HEK293 (cell line): ENCODE data around the gene RNU1-3.

Experiments
- GLIS1 ChIP-seq: fragments of 450-650 bp; formaldehyde crosslinking; IDR thresholded peaks from 2 replicates; pipeline ENCODE4 v1.5.1; 2016; ENCODE audit warnings: missing biosample characterization, missing genetic modification characterization
- GLIS2 ChIP-seq: fragments of 450-650 bp; formaldehyde crosslinking; IDR thresholded peaks from 2 replicates; pipeline ENCODE4 v1.5.1; 2016; ENCODE audit warnings: missing biosample characterization, missing genetic modification characterization
- KLF1 ChIP-seq: fragments of 450-650 bp; formaldehyde crosslinking; IDR thresholded peaks from 2 replicates; pipeline ENCODE4 v1.5.1; 2016; ENCODE audit warnings: missing biosample characterization, missing genetic modification characterization
- REPIN1 ChIP-seq: fragments of 450-650 bp; formaldehyde crosslinking; IDR thresholded peaks from 2 replicates; pipeline ENCODE4 v1.5.1; 2017; ENCODE audit warnings: missing biosample characterization, missing genetic modification characterization, low read depth
- SCRT1 ChIP-seq: fragments of 450-650 bp; formaldehyde crosslinking; IDR thresholded peaks from 2 replicates; pipeline ENCODE4 v1.5.1; 2016; ENCODE audit warnings: missing biosample characterization, missing genetic modification characterization, borderline replicate concordance
- SCRT2 ChIP-seq: fragments of 450-650 bp; formaldehyde crosslinking; IDR thresholded peaks from 2 replicates; pipeline ENCODE4 v1.5.1; 2016; ENCODE audit warnings: missing biosample characterization, missing genetic modification characterization
- SP3 ChIP-seq: fragments of 450-650 bp; formaldehyde crosslinking; IDR thresholded peaks from 2 replicates; pipeline ENCODE4 v1.5.1; 2016; ENCODE audit warnings: missing biosample characterization, missing genetic modification characterization
- ZEB2 ChIP-seq: fragments of 450-650 bp; formaldehyde crosslinking; IDR thresholded peaks from 2 replicates; pipeline ENCODE4 v1.5.1; 2016; ENCODE audit warnings: missing biosample characterization, missing genetic modification characterization
- ZFP3 ChIP-seq: fragments of 450-650 bp; formaldehyde crosslinking; IDR thresholded peaks from 2 replicates; pipeline ENCODE4 v1.5.1; 2016; ENCODE audit warnings: low read depth, missing biosample characterization, missing genetic modification characterization
- ZNF121 ChIP-seq: fragments of 450-650 bp; formaldehyde crosslinking; IDR thresholded peaks from 2 replicates; pipeline ENCODE4 v1.5.1; 2016; ENCODE audit warnings: missing biosample characterization, missing genetic modification characterization
- ZNF2 ChIP-seq: fragments of 450-650 bp; formaldehyde crosslinking; IDR thresholded peaks from 2 replicates; pipeline ENCODE4 v1.5.1; 2016; ENCODE audit warnings: missing biosample characterization, missing genetic modification characterization
- ZNF335 ChIP-seq: fragments of 450-650 bp; formaldehyde crosslinking; conservative IDR thresholded peaks from 2 replicates; pipeline ENCODE4 v1.5.1; 2016; ENCODE audit warnings: missing biosample characterization, missing genetic modification characterization
- ZNF341 ChIP-seq: fragments of 450-650 bp; formaldehyde crosslinking; IDR thresholded peaks from 2 replicates; pipeline ENCODE4; 2016; ENCODE audit warnings: low read depth, missing biosample characterization, missing genetic modification characterization
- ZNF391 ChIP-seq: fragments of 450-650 bp; formaldehyde crosslinking; IDR thresholded peaks from 2 replicates; pipeline ENCODE4 v1.5.1; 2016; ENCODE audit warnings: low read depth, missing biosample characterization, missing genetic modification characterization, borderline replicate concordance
- ZNF394 ChIP-seq: fragments of 450-650 bp; formaldehyde crosslinking; IDR thresholded peaks from 2 replicates; pipeline ENCODE4 v1.5.1; 2016; ENCODE audit warnings: missing biosample characterization, missing genetic modification characterization, mild to moderate bottlenecking, moderate library complexity, borderline replicate concordance
- ZNF449 ChIP-seq: fragments of 450-650 bp; formaldehyde crosslinking; IDR thresholded peaks from 2 replicates; pipeline ENCODE4 v1.5.1; 2017; ENCODE audit warnings: missing biosample characterization, mild to moderate bottlenecking, missing genetic modification characterization, moderate library complexity
- ZNF501 ChIP-seq: fragments of 450-650 bp; formaldehyde crosslinking; IDR thresholded peaks from 2 replicates; pipeline ENCODE4 v1.5.1; 2016; ENCODE audit warnings: missing biosample characterization, missing genetic modification characterization
- ZNF629 ChIP-seq: fragments of 450-650 bp; formaldehyde crosslinking; IDR thresholded peaks from 2 replicates; pipeline ENCODE4 v1.5.1; 2017; ENCODE audit warnings: missing biosample characterization, missing genetic modification characterization
- ZNF660 ChIP-seq: fragments of 450-650 bp; IDR thresholded peaks from 2 replicates; pipeline ENCODE4 v1.5.1; 2018; ENCODE audit warnings: missing biosample characterization, mild to moderate bottlenecking, missing genetic modification characterization
- ZNF76 ChIP-seq: fragments of 450-650 bp; formaldehyde crosslinking; IDR thresholded peaks from 2 replicates; pipeline ENCODE4; 2016; ENCODE audit warnings: low read depth, missing biosample characterization, missing genetic modification characterization, borderline replicate concordance
- ZSCAN23 ChIP-seq: fragments of 450-650 bp; formaldehyde crosslinking; IDR thresholded peaks from 2 replicates; pipeline ENCODE4 v1.5.1; 2016; ENCODE audit warnings: missing biosample characterization, missing genetic modification characterization
- ZSCAN30 ChIP-seq: fragments of 450-650 bp; IDR thresholded peaks from 2 replicates; pipeline ENCODE4 v1.5.1; 2018; ENCODE audit warnings: missing biosample characterization, mild to moderate bottlenecking, missing genetic modification characterization, moderate library complexity
- TF ChIP-seq, protein P1 (sequence below): fragments of 450-650 bp; formaldehyde crosslinking; IDR thresholded peaks from 2 replicates; pipeline ENCODE4 v1.5.1; 2016; ENCODE audit warnings: missing biosample characterization, missing genetic modification characterization
- TF ChIP-seq, protein P2 (sequence below): fragments of 450-650 bp; formaldehyde crosslinking; IDR thresholded peaks from 2 replicates; pipeline ENCODE4 v1.5.1; 2016; ENCODE audit warnings: missing biosample characterization, missing genetic modification characterization
- TF ChIP-seq, protein P3 (sequence below): fragments of 450-650 bp; formaldehyde crosslinking; IDR thresholded peaks from 2 replicates; pipeline ENCODE4 v1.5.1; 2016; ENCODE audit warnings: missing biosample characterization, missing genetic modification characterization
- TF ChIP-seq, protein P4 (sequence below): fragments of 450-650 bp; formaldehyde crosslinking; conservative IDR thresholded peaks from 2 replicates; pipeline ENCODE4 v1.5.1; 2016; ENCODE audit warnings: low read depth, missing biosample characterization, missing genetic modification characterization

Gene RNU1-3

GRCh38 chr1:16644482-16645270, 22.1 kb downstream of the RNU1-3 start (continued):
- TF ChIP-seq ZNF501 (tag by site-specific recombination) (peak; percentile 95), ZNF76 (peak; percentile 61; the same call in 1 of the 2 replicates), ZNF341 (peak; percentile 30), GLIS1 (tag by site-specific recombination) (peak; percentile 87), ZSCAN23 (tag by site-specific recombination) (0 out of 2 replicates have a peak, but pooled peaks have one; percentile 79), ZNF449 (tag by site-specific recombination) (peak; percentile 95), GLIS2 (tag by site-specific recombination) (peak; percentile 98), REPIN1 (peak; percentile 45; the same call in 1 of the 2 replicates), SP3 (tag by site-specific recombination) (peak; percentile 48), ZFP3 (tag by site-specific recombination) (peak; percentile 68), ZNF335 (tag by site-specific recombination) (peak; percentile 96), KLF1 (tag by site-specific recombination) (peak; percentile 67), ZNF121 (tag by site-specific recombination) (peak; percentile 8; the same call in 1 of the 2 replicates), SCRT1 (tag by site-specific recombination) (peak; percentile 91), SCRT2 (peak; percentile 99), ZSCAN30 (peak; percentile 49; the same call in 1 of the 2 replicates), ZNF629 (peak; percentile 74; the same call in 1 of the 2 replicates), ZNF660 (peak; percentile 60; the same call in 1 of the 2 replicates), ZNF394 (peak; percentile 43; the same call in 1 of the 2 replicates), ZNF2 (peak; percentile 83), ZNF391 (tag by site-specific recombination) (0 out of 2 replicates have a peak, but pooled peaks have one; percentile 38), ZEB2 (tag by site-specific recombination) (peak; percentile 86)
- TF ChIP-seq, protein P1, sequence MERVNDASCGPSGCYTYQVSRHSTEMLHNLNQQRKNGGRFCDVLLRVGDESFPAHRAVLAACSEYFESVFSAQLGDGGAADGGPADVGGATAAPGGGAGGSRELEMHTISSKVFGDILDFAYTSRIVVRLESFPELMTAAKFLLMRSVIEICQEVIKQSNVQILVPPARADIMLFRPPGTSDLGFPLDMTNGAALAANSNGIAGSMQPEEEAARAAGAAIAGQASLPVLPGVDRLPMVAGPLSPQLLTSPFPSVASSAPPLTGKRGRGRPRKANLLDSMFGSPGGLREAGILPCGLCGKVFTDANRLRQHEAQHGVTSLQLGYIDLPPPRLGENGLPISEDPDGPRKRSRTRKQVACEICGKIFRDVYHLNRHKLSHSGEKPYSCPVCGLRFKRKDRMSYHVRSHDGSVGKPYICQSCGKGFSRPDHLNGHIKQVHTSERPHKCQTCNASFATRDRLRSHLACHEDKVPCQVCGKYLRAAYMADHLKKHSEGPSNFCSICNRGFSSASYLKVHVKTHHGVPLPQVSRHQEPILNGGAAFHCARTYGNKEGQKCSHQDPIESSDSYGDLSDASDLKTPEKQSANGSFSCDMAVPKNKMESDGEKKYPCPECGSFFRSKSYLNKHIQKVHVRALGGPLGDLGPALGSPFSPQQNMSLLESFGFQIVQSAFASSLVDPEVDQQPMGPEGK: peak; percentile 80; the same call in 1 of the 2 replicates
- TF ChIP-seq, protein P2, sequence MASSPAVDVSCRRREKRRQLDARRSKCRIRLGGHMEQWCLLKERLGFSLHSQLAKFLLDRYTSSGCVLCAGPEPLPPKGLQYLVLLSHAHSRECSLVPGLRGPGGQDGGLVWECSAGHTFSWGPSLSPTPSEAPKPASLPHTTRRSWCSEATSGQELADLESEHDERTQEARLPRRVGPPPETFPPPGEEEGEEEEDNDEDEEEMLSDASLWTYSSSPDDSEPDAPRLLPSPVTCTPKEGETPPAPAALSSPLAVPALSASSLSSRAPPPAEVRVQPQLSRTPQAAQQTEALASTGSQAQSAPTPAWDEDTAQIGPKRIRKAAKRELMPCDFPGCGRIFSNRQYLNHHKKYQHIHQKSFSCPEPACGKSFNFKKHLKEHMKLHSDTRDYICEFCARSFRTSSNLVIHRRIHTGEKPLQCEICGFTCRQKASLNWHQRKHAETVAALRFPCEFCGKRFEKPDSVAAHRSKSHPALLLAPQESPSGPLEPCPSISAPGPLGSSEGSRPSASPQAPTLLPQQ: peak; percentile 84
- TF ChIP-seq, protein P3, sequence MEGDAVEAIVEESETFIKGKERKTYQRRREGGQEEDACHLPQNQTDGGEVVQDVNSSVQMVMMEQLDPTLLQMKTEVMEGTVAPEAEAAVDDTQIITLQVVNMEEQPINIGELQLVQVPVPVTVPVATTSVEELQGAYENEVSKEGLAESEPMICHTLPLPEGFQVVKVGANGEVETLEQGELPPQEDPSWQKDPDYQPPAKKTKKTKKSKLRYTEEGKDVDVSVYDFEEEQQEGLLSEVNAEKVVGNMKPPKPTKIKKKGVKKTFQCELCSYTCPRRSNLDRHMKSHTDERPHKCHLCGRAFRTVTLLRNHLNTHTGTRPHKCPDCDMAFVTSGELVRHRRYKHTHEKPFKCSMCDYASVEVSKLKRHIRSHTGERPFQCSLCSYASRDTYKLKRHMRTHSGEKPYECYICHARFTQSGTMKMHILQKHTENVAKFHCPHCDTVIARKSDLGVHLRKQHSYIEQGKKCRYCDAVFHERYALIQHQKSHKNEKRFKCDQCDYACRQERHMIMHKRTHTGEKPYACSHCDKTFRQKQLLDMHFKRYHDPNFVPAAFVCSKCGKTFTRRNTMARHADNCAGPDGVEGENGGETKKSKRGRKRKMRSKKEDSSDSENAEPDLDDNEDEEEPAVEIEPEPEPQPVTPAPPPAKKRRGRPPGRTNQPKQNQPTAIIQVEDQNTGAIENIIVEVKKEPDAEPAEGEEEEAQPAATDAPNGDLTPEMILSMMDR (tag by site-specific recombination): peak; percentile 96
- TF ChIP-seq, protein P4, sequence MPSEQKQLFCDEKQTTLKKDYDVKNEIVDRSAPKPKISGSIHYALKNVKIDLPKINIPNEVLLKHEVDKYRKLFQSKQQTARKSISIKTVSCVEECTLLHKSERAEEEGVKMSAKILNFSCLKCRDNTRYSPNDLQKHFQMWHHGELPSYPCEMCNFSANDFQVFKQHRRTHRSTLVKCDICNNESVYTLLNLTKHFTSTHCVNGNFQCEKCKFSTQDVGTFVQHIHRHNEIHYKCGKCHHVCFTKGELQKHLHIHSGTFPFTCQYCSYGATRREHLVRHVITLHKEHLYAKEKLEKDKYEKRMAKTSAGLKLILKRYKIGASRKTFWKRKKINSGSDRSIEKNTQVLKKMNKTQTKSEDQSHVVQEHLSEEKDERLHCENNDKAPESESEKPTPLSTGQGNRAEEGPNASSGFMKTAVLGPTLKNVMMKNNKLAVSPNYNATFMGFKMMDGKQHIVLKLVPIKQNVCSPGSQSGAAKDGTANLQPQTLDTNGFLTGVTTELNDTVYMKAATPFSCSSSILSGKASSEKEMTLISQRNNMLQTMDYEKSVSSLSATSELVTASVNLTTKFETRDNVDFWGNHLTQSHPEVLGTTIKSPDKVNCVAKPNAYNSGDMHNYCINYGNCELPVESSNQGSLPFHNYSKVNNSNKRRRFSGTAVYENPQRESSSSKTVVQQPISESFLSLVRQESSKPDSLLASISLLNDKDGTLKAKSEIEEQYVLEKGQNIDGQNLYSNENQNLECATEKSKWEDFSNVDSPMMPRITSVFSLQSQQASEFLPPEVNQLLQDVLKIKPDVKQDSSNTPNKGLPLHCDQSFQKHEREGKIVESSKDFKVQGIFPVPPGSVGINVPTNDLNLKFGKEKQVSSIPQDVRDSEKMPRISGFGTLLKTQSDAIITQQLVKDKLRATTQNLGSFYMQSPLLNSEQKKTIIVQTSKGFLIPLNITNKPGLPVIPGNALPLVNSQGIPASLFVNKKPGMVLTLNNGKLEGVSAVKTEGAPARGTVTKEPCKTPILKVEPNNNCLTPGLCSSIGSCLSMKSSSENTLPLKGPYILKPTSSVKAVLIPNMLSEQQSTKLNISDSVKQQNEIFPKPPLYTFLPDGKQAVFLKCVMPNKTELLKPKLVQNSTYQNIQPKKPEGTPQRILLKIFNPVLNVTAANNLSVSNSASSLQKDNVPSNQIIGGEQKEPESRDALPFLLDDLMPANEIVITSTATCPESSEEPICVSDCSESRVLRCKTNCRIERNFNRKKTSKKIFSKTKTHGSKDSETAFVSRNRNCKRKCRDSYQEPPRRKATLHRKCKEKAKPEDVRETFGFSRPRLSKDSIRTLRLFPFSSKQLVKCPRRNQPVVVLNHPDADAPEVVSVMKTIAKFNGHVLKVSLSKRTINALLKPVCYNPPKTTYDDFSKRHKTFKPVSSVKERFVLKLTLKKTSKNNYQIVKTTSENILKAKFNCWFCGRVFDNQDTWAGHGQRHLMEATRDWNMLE: 0 out of 2 replicates have a peak, but pooled peaks have one; percentile 7
